ENCODE measurements around the gene MAS1. TPM values are rescaled to one million over a fixed set of nuclear protein-coding genes. Genes with fewer than 3 reads are reported as not detected.
"Not testable (repeated sequence)": the region's sequence is repeated elsewhere in the genome, so short reads cannot be mapped to it uniquely, and the experiment has no call there.

Gene MAS1
- polyA plus RNA-seq, 1 donor (not counting 4 experiments of a cell fraction or from before 2014, with no cell fraction given), result not detected

DNA sequence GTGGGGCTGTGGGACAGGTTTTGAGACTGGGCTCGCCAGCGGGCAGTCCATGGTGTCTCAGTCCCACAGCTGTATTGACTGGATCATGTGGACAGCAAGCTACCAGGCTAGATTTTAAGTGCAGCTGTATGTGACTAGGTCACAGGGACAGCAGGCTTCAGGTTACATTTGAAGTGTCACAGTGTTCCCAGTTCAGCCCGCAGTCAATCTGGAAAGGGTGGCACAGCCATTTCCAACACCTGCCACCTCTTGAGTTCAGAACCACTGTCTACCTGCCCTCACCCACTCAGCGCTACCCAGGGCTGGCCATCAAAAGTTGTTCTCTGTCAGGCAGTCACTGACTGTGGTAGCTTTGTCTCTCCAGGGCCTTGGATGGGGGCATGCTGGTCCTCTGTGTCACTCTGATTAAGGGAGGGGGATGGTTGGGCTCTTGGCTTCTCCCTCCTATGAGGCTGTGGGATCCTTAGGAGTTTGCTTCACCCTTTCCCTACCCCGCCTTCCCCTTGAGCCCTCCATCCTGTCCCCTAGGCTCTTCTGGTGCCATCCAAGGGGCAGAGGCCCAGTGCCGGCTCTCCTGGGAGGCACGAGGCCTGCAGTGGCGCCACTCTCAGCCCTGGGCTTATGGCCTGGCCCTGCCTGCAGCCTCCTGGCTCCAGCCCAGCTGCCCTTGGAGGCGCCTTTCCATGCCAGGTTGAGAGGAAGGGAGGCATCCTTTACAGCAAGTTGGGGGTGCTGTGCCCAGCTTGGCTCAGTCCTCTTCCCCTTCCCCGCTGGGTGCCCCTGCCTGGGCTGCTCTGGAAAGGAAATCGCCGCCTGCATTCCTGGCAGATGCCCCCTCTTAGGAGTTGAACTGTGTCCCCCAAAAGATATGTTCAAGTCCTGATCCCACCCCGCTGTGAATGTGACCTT, 45.8 kb upstream of the MAS1 start:
- TF ChIP-seq EZH2 (IDR thresholded peaks at IDR 0.05; ENCODE audit: low read length), result no peak
- TF ChIP-seq, protein P1, sequence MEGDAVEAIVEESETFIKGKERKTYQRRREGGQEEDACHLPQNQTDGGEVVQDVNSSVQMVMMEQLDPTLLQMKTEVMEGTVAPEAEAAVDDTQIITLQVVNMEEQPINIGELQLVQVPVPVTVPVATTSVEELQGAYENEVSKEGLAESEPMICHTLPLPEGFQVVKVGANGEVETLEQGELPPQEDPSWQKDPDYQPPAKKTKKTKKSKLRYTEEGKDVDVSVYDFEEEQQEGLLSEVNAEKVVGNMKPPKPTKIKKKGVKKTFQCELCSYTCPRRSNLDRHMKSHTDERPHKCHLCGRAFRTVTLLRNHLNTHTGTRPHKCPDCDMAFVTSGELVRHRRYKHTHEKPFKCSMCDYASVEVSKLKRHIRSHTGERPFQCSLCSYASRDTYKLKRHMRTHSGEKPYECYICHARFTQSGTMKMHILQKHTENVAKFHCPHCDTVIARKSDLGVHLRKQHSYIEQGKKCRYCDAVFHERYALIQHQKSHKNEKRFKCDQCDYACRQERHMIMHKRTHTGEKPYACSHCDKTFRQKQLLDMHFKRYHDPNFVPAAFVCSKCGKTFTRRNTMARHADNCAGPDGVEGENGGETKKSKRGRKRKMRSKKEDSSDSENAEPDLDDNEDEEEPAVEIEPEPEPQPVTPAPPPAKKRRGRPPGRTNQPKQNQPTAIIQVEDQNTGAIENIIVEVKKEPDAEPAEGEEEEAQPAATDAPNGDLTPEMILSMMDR (optimal IDR thresholded peaks at IDR 0.05 in 1 of 3, IDR thresholded peaks at IDR 0.05 in 1 of 3, conservative IDR thresholded peaks at IDR 0.05 in 1 of 3; ENCODE audit: extremely low read depth in 1 of 3, insufficient read depth in 2 of 3, low read length in 3 of 3), result no peak

DNA sequence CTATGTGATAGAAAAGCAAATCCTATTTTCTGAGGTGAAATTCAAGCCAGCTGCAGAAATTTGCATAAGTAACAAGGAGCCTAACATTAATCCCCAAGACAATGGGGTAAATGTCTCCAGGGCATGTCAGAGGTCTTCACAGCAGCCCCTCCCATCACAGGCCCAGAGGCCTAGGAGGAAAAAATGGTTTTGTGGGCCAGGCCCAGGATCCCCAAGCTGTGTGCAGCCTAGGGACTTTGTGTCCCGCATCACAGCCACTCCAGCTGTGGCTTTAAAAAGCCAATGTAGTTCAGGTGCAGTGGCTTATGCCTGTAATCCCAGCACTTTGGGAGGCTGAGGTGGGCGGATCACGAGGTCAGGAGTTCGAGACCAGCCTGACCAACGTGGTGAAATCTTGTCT, 42.2 kb upstream of the MAS1 start:
- H3K79me2 ChIP-seq (ENCODE audit: control insufficient read depth, insufficient read depth, low read length); H2AFZ ChIP-seq (ENCODE audit: control insufficient read depth, low read length); H3K27ac ChIP-seq (ENCODE audit: control insufficient read depth, insufficient read depth, low read length); H3K9ac ChIP-seq (ENCODE audit: control insufficient read depth, extremely low read depth, insufficient read depth, low read length); DNase-seq (ENCODE audit: low read depth, low spot score); H3K4me1 ChIP-seq (ENCODE audit: control insufficient read depth, extremely low read depth, insufficient read depth, low read length); dilution Hi-C loops (cut with MboI; ENCODE audit: extremely low pct_ligation_motif_present, low sequenced_read_pairs); H3K36me3 ChIP-seq (ENCODE audit: control insufficient read depth in 2 of 2, extremely low read depth in 1 of 2, insufficient read depth in 2 of 2, low read length in 2 of 2); H3K27me3 ChIP-seq (ENCODE audit: control insufficient read depth, extremely low read depth, insufficient read depth, low read length); H4K20me1 ChIP-seq (ENCODE audit: control insufficient read depth, extremely low read depth, insufficient read depth, low read length); FAIRE-seq; H3K4me3 ChIP-seq (ENCODE audit: control insufficient read depth in 2 of 3, extremely low read depth in 1 of 3, insufficient read depth in 2 of 3, low read depth in 1 of 3, low read length in 3 of 3); H3K9me3 ChIP-seq (ENCODE audit: control insufficient read depth, low read depth, low read length); H3K9me1 ChIP-seq (ENCODE audit: control insufficient read depth, extremely low read depth, insufficient read depth, low read length); H3K4me2 ChIP-seq (ENCODE audit: control insufficient read depth, extremely low read depth, insufficient read depth, low read depth, low read length): not testable (repeated sequence)

More for the DNA sequence above, 45.8 kb upstream of the MAS1 start:
- no peaks in the 10 kb centered on the region for H4K20me1 ChIP-seq (ENCODE audit: control insufficient read depth, extremely low read depth, insufficient read depth, low read length)
- no peak overlapping the region for H3K4me3 ChIP-seq (ENCODE audit: control insufficient read depth in 2 of 3, extremely low read depth in 1 of 3, insufficient read depth in 2 of 3, low read depth in 1 of 3, low read length in 3 of 3)
- dilution Hi-C loops (cut with MboI; ENCODE audit: extremely low pct_ligation_motif_present, low sequenced_read_pairs), result no loop called here
- no peak overlapping the region for H3K27ac ChIP-seq (ENCODE audit: control insufficient read depth, insufficient read depth, low read length)
- no peaks in the 10 kb centered on the region for H3K36me3 ChIP-seq (ENCODE audit: control insufficient read depth in 2 of 2, extremely low read depth in 1 of 2, insufficient read depth in 2 of 2, low read length in 2 of 2)
- no peak overlapping the region for H3K9ac ChIP-seq (ENCODE audit: control insufficient read depth, extremely low read depth, insufficient read depth, low read length)
- H3K4me2 ChIP-seq (ENCODE audit: control insufficient read depth, extremely low read depth, insufficient read depth, low read depth, low read length), result no peak overlapping the region
- no peak overlapping the region for H2AFZ ChIP-seq (ENCODE audit: control insufficient read depth, low read length)
- H3K79me2 ChIP-seq (ENCODE audit: control insufficient read depth, insufficient read depth, low read length), result no peaks in the 10 kb centered on the region
- FAIRE-seq (no peak), DNase-seq (ENCODE audit: low read depth, low spot score) (no peak)
- no peaks in the 10 kb centered on the region for H3K4me1 ChIP-seq (ENCODE audit: control insufficient read depth, extremely low read depth, insufficient read depth, low read length)
- H3K9me1 ChIP-seq (ENCODE audit: control insufficient read depth, extremely low read depth, insufficient read depth, low read length), result no peaks in the 10 kb centered on the region
- H3K9me3 ChIP-seq (ENCODE audit: control insufficient read depth, low read depth, low read length), result no peaks in the 10 kb centered on the region
- no peaks in the 10 kb centered on the region for H3K27me3 ChIP-seq (ENCODE audit: control insufficient read depth, extremely low read depth, insufficient read depth, low read length)

DNA sequence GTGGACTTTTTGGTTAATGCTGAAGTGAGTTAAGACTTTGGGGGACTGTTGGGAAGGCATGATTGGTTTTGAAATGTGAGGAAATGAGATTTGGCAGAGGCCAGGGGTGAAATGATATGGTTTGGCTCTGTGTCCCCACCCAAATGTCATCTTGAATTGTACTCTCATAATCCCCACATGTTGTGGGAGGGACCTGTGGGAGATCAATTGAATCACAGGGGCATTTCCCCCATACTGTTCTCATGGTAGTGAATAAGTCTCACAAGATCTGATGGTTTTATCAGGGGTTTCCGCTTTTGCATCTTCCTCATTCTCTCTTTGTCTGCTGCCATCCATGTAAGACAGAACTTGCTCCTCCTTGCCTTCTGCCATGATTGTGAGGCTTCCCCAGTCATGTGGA, 40.9 kb upstream of the MAS1 start:
- H3K9me1 ChIP-seq (ENCODE audit: control insufficient read depth, extremely low read depth, insufficient read depth, low read length); H3K9ac ChIP-seq (ENCODE audit: control insufficient read depth, extremely low read depth, insufficient read depth, low read length); dilution Hi-C loops (cut with MboI; ENCODE audit: extremely low pct_ligation_motif_present, low sequenced_read_pairs); H3K36me3 ChIP-seq (ENCODE audit: control insufficient read depth in 2 of 2, extremely low read depth in 1 of 2, insufficient read depth in 2 of 2, low read length in 2 of 2); H3K4me1 ChIP-seq (ENCODE audit: control insufficient read depth, extremely low read depth, insufficient read depth, low read length); H3K27me3 ChIP-seq (ENCODE audit: control insufficient read depth, extremely low read depth, insufficient read depth, low read length); H2AFZ ChIP-seq (ENCODE audit: control insufficient read depth, low read length); H4K20me1 ChIP-seq (ENCODE audit: control insufficient read depth, extremely low read depth, insufficient read depth, low read length); H3K27ac ChIP-seq (ENCODE audit: control insufficient read depth, insufficient read depth, low read length); H3K9me3 ChIP-seq (ENCODE audit: control insufficient read depth, low read depth, low read length); FAIRE-seq; H3K79me2 ChIP-seq (ENCODE audit: control insufficient read depth, insufficient read depth, low read length); DNase-seq (ENCODE audit: low read depth, low spot score); H3K4me3 ChIP-seq (ENCODE audit: control insufficient read depth in 2 of 3, extremely low read depth in 1 of 3, insufficient read depth in 2 of 3, low read depth in 1 of 3, low read length in 3 of 3); H3K4me2 ChIP-seq (ENCODE audit: control insufficient read depth, extremely low read depth, insufficient read depth, low read depth, low read length): not testable (repeated sequence)
